T-helper 22 cell (primary cell): ENCODE measurements around the gene PAIP2.

Experiments used
- DNase-seq: peaks from one replicate; pipeline ENCODE4 v3.0.0-alpha.2; 2020; ENCODE audit warnings: low read depth

Gene PAIP2

GRCh38 chr5:139410993-139411828 lies 69.6 kb downstream of the PAIP2 start:
- DNase-seq = no peak

GRCh38 chr5:139413153-139413552 lies 71.5 kb downstream of the PAIP2 start:
- no peak for DNase-seq

GRCh38 chr5:139413963-139414362 lies 72.3 kb downstream of the PAIP2 start:
- no peak for DNase-seq

- no peak for DNase-seq
These were observed 73.0 kb downstream of the PAIP2 start for GRCh38 chr5:139414581-139415130.

GRCh38 chr5:139415221-139415861 lies 73.7 kb downstream of the PAIP2 start:
- DNase-seq = no peak

GRCh38 chr5:139415869-139416268 lies 74.2 kb downstream of the PAIP2 start:
- DNase-seq = no peak

- no peak for DNase-seq
These were observed 75.0 kb downstream of the PAIP2 start for GRCh38 chr5:139416651-139417050.

GRCh38 chr5:139417214-139417613 lies 75.6 kb downstream of the PAIP2 start:
- DNase-seq = no peak

- DNase-seq = no peak
These were observed 77.1 kb downstream of the PAIP2 start for GRCh38 chr5:139418793-139419192.
